Kidney (tissue), 14 donors: ENCODE measurements around the gene MAP2K3. TPM values are rescaled to one million over a fixed set of nuclear protein-coding genes. Genes with fewer than 3 reads are reported as not detected.

Source experiments
- DNase-seq, 5 donors: peaks; one replicate each; pipeline ENCODE4 v3.0.0-alpha.2; 2013 to 2020
- FAIRE-seq: peaks from 2 replicates; lab custom pipeline; 2012; peaks lifted over from hg19 to GRCh38; lab: Jason Lieb, UNC
- H3K27ac ChIP-seq, 2 donors: one replicate each; pipeline ENCODE4 v1.7.0; 2013; ENCODE audit warnings: low read depth in 2 of 2, low read length in 2 of 2, inconsistent platforms in 1 of 2
- H3K27me3 ChIP-seq: one replicate; pipeline ENCODE4 v1.7.1; 2013; ENCODE audit warnings: low read length, inconsistent platforms; ENCODE audit not compliant: control insufficient read depth, insufficient read depth
- H3K36me3 ChIP-seq, 3 donors: one replicate each; pipeline versions ENCODE4 v1.7.0 to v1.7.1; 2013; ENCODE audit warnings: low read length in 3 of 3, control low read depth in 1 of 3, inconsistent platforms in 1 of 3; ENCODE audit not compliant: insufficient read depth in 3 of 3, control insufficient read depth in 2 of 3
- H3K4me1 ChIP-seq, 3 donors: one replicate each; pipeline versions ENCODE4 v1.7.0 to v1.7.1; 2013; ENCODE audit warnings: low read length in 3 of 3, inconsistent platforms in 1 of 3, low read depth in 1 of 3; ENCODE audit not compliant: control insufficient read depth in 2 of 3, insufficient read depth in 2 of 3
- H3K4me3 ChIP-seq, 3 donors: one replicate each; pipeline versions ENCODE4 v1.7.0 to v1.8.1; 2013; ENCODE audit warnings: low read length in 3 of 3, control low read depth in 1 of 3, inconsistent platforms in 1 of 3
- H3K9ac ChIP-seq, 3 donors: one replicate each; pipeline versions ENCODE4 v1.7.0 to v1.7.1; 2013; ENCODE audit warnings: low read length in 3 of 3, control low read depth in 1 of 3, inconsistent platforms in 1 of 3
- H3K9me3 ChIP-seq, 3 donors: one replicate each; pipeline versions ENCODE4 v1.7.0 to v1.7.1; 2013; ENCODE audit warnings: low read length in 3 of 3, control low read depth in 1 of 3, inconsistent platforms in 1 of 3; ENCODE audit not compliant: control insufficient read depth in 2 of 3, insufficient read depth in 1 of 3
- intact Hi-C: fragments of 100-400 bp; cut with DNase I; formaldehyde crosslinking; loops from one replicate; pipeline ENCODE4 v1.11.1; 2022
- polyA plus RNA-seq: library from polyadenylated mRNA; stranded (reverse); fragments of 350-450 nt; fragmentation: Illumina TruSeq; extraction: RNeasy Lipid Tissue Mini Kit (QIAGEN cat#74804); gene quantifications from one replicate; pipeline ENCODE4 v1.2.3, GENCODE V29; 2014; ENCODE audit warnings: low read depth, low replicate concordance; ENCODE audit not compliant: insufficient read depth
- total RNA-seq: library from RNA; stranded (reverse); fragmentation: NEBNext Ultra II Directional; extraction: Animal tissue kit (Norgen Biotek cat#: 25700); gene quantifications from one replicate; pipeline ENCODE4 v1.2.1, GENCODE V29; 2021
- TF ChIP-seq, protein P1 (sequence below): IDR thresholded peaks from 3 replicates; pipeline ENCODE4 v1.5.1; 2012; ENCODE audit warnings: mild to moderate bottlenecking, moderate library complexity, borderline replicate concordance; ENCODE audit not compliant: insufficient read depth; ENCODE audit errors: extremely low read depth
- donor health status: control.
- donor health status: control.
- donor health status: control.
- donor health status: control.
- donor health status: control.
- donor health status: DM: yes; HTN: yes; CAD: no.
- donor health status: Normal renal cell carcinoma (clear cell type).

Gene MAP2K3
- total and polyA plus RNA-seq, 2 donors from 2014 or later: 40.1 to 44.0 TPM

DNA sequence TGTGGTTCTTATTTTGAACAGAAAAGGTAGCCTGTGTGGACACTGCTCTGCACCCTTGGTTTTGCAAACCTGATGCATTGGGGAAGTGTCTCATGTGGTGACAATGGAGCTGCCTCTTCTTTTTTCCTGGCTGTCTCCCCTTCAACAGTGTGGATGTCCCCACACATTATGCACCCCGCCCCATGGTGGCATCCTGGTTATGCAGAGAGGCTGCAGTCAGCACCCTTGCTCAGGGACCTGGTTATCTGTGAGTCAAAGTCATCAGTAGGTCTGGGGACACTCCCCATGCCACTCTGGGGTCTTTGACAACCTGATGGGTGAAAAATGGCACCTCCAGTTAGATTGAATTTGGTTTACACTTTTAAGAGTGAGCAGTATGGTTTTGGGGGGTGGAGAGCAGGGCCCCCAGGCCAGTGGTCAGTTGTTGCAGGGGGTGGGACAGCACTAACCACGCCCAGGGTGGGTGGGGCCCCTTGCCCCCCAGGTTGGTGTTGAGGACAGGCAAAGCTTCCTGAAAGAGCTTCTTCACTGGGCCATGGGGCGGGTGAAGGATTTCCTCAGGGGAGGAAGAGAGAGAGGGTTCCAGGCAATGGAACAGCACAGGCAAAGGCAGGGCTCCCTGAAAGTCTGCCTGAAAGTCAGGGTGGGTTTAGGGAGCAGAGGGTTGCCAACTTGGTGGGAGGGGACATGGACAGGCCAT, 67.0 kb downstream of the MAP2K3 start:
- no peak for FAIRE-seq
- Histone ChIP-seq H3K27ac (no peak overlapping the region), H3K27me3 (no peaks in the 10 kb centered on the region), H3K9ac (no peak overlapping the region), H3K4me1 (no peaks in the 10 kb centered on the region), H3K36me3 (no peaks in the 10 kb centered on the region), H3K9me3 (no peaks in the 10 kb centered on the region), H3K4me3 (no peak overlapping the region)
- peak in 2 of 5 donors; percentile 30 to 61 for DNase-seq
- TF ChIP-seq, protein P1, sequence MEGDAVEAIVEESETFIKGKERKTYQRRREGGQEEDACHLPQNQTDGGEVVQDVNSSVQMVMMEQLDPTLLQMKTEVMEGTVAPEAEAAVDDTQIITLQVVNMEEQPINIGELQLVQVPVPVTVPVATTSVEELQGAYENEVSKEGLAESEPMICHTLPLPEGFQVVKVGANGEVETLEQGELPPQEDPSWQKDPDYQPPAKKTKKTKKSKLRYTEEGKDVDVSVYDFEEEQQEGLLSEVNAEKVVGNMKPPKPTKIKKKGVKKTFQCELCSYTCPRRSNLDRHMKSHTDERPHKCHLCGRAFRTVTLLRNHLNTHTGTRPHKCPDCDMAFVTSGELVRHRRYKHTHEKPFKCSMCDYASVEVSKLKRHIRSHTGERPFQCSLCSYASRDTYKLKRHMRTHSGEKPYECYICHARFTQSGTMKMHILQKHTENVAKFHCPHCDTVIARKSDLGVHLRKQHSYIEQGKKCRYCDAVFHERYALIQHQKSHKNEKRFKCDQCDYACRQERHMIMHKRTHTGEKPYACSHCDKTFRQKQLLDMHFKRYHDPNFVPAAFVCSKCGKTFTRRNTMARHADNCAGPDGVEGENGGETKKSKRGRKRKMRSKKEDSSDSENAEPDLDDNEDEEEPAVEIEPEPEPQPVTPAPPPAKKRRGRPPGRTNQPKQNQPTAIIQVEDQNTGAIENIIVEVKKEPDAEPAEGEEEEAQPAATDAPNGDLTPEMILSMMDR: no peak
- intact Hi-C loops: no loop called here

DNA sequence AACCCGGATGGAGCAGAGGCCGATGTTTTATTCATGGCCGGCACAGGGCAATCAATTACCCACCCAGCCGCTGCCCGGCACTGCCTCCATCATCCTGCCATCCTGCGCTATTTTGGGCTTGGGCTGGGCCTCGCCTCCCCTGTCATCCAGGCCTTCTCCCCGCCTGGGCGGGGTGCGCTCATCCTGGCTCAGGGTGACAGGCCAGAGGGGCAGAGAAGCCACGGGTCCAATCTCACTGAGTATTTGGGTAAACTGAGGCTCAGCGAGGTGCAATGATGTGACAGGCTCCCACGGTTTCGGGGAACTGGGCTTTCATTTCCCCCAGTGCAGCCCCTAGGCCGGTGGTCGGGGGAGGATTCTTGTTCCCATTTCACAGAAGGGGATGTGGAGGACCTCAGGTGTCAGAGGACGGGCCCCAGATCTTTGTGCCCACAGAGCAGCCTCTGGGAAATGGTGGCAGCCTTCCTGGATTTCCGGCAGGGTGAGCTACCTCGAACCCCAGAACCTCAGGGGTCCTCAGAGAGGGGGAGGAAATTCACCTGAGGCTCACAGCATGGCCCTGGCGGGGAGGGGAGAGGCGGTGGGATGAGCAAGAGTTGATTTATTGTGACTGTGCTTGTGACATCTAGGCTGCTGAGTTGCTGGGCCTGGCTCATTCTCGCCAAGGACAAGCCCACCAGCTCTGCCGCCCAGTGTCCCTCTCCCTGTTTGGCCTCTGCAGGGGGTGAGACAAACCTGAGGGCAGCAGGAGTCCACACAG, 67.9 kb downstream of the MAP2K3 start:
- no peak overlapping the region for H3K27ac ChIP-seq
- peak in 1 of 5 donors; percentile 45 for DNase-seq
- intact Hi-C loops: no loop called here

DNA sequence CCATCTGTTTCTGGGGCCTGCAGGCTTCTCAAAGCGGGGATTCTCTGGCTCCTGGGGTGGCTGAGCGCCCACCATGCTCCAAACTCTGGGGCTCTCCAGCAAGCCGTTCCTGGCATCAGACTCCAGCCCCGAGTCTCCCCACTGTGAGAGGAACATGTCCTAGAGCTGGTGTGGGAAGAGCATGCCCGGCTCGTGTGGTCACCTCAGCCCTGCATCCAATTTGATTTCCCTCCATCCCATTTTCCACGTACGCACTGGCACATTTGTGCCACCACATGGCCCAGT, 68.4 kb downstream of the MAP2K3 start:
- no peaks in the 10 kb centered on the region for H3K9me3 ChIP-seq
- intact Hi-C loops: no loop called here
- DNase-seq: peak in 1 of 5 donors; percentile 48
- TF ChIP-seq, protein P1: no peak
- peaks cover 0 to 9% (median 4%) of the 10 kb centered on the region in 3 donors for H3K4me1 ChIP-seq
- no peak for FAIRE-seq
- no peaks in the 10 kb centered on the region for H3K36me3 ChIP-seq
- H3K27me3 ChIP-seq: no peaks in the 10 kb centered on the region
- H3K4me3 ChIP-seq: no peak overlapping the region
- no peak overlapping the region for H3K9ac ChIP-seq
- H3K27ac ChIP-seq: no peak overlapping the region

More for the DNA sequence above, 67.9 kb downstream of the MAP2K3 start:
- TF ChIP-seq, protein P1: no peak
- H3K4me1 ChIP-seq: peaks cover 0 to 3% (median under 1%) of the 10 kb centered on the region in 3 donors
- H3K9me3 ChIP-seq: no peaks in the 10 kb centered on the region
- no peak for FAIRE-seq
- no peak overlapping the region for H3K4me3 ChIP-seq
- no peaks in the 10 kb centered on the region for H3K36me3 ChIP-seq
- H3K9ac ChIP-seq: no peak overlapping the region
- no peaks in the 10 kb centered on the region for H3K27me3 ChIP-seq
